ENCODE data around the gene UVRAG. TPM values are rescaled to one million over a fixed set of nuclear protein-coding genes. Genes with fewer than 3 reads are reported as not detected.

Gene UVRAG
- total RNA-seq, 1 donor from 2014 or later: 20.7 TPM

DNA sequence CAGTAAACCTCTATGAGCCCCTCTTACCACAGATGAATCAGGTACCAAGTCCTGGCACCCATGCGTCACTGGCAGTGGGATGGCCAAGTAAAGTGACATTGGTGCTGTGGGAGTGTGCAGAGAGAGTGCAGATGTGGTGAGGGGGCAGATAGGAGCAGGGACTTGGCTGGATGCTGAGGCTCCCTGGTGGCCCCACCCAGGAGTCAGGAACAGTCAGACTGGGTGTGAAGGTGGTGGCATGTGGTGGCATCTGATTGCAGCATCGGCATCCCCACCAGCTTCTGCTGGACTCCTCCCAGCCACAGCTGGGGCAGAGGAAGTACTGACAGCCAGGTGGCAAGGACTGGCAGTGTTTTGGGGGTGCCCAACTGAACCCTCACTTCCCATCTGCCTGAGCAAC lies 35.0 kb upstream of the UVRAG start:
- Mint-ChIP-seq H3K27me3 (no peaks in the 10 kb centered on the region), H3K27ac (no peak overlapping the region), H3K4me3 (no peak overlapping the region), H3K9me3 (no peaks in the 10 kb centered on the region), H3K36me3 (no peaks in the 10 kb centered on the region), H3K4me1 (ENCODE audit: unreplicated experiment) (no peaks in the 10 kb centered on the region)
- no peak for DNase-seq (ENCODE audit: extremely low spot score, unreplicated experiment)
- no peak for TF ChIP-seq CTCF (conservative IDR thresholded peaks at IDR 0.05)

DNA sequence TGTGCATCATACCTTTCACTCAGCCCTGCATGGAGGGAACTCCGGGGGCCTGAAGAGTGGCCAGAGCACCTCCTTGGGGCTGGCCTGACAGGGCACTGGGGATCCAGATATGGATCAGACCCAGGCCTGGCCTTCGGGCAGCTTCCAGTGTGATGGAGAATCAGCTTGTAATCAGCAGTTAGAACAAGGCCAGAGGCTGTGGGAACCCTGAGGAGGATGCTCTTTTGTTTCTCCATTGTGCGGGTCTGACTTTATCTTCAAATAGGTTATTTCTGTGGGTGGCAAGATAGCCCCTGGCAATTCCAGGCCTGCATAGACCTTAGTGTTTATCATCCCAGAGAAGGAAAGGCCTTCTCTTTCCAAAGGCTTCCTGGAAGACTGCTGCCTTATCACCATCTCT lies 34.1 kb upstream of the UVRAG start:
- Mint-ChIP-seq H3K4me1 (ENCODE audit: unreplicated experiment) (no peaks in the 10 kb centered on the region), H3K27ac (no peak overlapping the region), H3K9me3 (no peaks in the 10 kb centered on the region), H3K4me3 (no peak overlapping the region), H3K36me3 (no peaks in the 10 kb centered on the region), H3K27me3 (no peaks in the 10 kb centered on the region)
- no peak for DNase-seq (ENCODE audit: extremely low spot score, unreplicated experiment)
- TF ChIP-seq CTCF (conservative IDR thresholded peaks at IDR 0.05): no peak

- no peak overlapping the region for H3K4me3 Mint-ChIP-seq
- H3K36me3 Mint-ChIP-seq: no peaks in the 10 kb centered on the region
- no peak overlapping the region for H3K27ac Mint-ChIP-seq
- no peaks in the 10 kb centered on the region for H3K27me3 Mint-ChIP-seq
- no peak for TF ChIP-seq CTCF (conservative IDR thresholded peaks at IDR 0.05)
- H3K4me1 Mint-ChIP-seq (ENCODE audit: unreplicated experiment): peaks cover 4% of the 10 kb centered on the region
- no peak for DNase-seq (ENCODE audit: extremely low spot score, unreplicated experiment)
- H3K9me3 Mint-ChIP-seq: no peaks in the 10 kb centered on the region
These were observed 33.7 kb upstream of the UVRAG start for GRCh38 chr11:75781296-75781695.

DNA sequence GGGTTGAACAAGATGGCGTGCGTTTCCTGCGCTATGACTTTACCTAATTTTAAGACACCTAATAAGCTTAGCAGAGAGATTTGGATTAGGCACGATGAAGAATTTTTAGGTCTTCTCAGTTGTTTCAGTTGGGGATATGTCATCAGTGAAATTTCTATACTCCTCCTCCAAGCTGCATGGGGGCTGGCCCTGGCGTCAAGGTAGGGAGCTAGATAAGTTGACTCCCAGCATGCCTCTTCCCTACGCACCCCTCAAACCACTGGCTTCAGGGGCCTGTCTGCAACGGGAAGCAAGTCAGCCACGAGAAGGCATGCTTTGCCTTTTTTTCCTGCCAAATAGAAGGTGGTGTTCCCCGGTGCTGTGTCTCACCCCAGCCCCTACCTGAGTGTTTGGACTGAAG lies 33.2 kb upstream of the UVRAG start:
- no peak for DNase-seq (ENCODE audit: extremely low spot score, unreplicated experiment)
- Mint-ChIP-seq H3K27me3 (no peaks in the 10 kb centered on the region), H3K9me3 (no peaks in the 10 kb centered on the region), H3K27ac (no peak overlapping the region), H3K36me3 (no peaks in the 10 kb centered on the region), H3K4me3 (no peak overlapping the region), H3K4me1 (ENCODE audit: unreplicated experiment) (peaks cover 8% of the 10 kb centered on the region)
- TF ChIP-seq CTCF (conservative IDR thresholded peaks at IDR 0.05): no peak

DNA sequence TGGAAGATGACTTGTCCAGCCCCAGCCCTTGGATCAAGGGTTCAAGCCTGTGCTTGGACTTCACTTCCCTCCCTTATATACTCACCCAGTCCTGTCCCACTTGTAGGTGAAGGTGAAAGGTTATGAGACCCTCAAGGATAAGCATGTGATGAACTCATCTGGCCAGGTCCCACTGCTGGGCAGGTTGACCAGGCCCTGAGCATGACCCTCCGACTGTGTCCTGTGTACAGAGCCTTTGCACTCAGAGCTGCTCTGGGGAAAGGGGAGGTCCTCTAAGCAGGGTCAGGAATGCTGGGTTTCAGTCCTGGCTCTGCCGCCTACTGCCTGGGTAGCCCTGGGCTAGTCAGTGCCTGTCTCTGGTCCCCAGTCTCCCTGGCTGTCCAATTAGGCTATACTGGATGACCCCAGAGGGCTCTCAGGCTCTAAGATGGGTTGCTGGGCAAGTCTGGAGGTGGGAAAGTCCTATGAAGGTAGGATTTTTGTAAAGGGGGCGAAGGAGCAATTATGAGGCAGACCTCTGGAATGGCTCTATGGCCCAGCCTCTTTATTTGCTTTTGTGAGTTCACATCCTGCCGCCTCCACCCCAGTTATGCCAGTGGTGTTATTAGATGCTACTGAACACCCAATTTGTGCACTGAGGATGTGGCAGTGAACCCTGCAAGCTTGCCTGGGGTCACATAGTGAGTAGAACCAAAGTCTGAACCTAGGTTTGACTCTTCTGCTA lies 32.3 kb upstream of the UVRAG start:
- H3K4me1 Mint-ChIP-seq (ENCODE audit: unreplicated experiment): peaks cover 8% of the 10 kb centered on the region
- H3K36me3 Mint-ChIP-seq: no peaks in the 10 kb centered on the region
- no peaks in the 10 kb centered on the region for H3K27me3 Mint-ChIP-seq
- no peak for TF ChIP-seq CTCF (conservative IDR thresholded peaks at IDR 0.05)
- no peak overlapping the region for H3K27ac Mint-ChIP-seq
- H3K9me3 Mint-ChIP-seq: no peaks in the 10 kb centered on the region
- no peak overlapping the region for H3K4me3 Mint-ChIP-seq
- no peak for DNase-seq (ENCODE audit: extremely low spot score, unreplicated experiment)
